ENCODE results near the gene CERK.

DNA sequence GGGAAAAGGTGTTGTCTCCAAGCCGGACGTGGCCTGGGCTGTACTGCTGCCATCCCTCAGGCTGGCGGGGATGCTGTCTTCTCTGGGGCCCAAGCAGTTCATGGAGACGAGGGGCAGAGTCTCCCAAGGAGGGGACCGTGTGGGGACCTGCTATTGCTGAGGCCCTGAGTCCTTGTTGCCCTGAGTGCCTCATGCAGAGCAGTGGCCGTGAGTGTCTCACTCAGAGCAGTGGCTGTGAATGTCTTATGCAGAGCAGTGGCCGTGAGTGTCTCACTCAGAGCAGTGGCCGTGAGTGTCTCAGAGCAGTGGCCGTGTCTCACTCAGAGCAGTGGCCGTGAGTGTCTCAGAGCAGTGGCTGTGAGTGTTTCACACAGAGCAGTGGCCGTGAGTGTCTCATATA, 63.1 kb downstream of the CERK start:
- no peak for TF ChIP-seq NFE2L1 (CRISPR knock-in tag; IDR thresholded peaks at IDR 0.05)
- no peak for TF ChIP-seq ESRRA (CRISPR knock-in tag; IDR thresholded peaks at IDR 0.05; ENCODE audit: borderline replicate concordance)
- TF ChIP-seq, protein P1, sequence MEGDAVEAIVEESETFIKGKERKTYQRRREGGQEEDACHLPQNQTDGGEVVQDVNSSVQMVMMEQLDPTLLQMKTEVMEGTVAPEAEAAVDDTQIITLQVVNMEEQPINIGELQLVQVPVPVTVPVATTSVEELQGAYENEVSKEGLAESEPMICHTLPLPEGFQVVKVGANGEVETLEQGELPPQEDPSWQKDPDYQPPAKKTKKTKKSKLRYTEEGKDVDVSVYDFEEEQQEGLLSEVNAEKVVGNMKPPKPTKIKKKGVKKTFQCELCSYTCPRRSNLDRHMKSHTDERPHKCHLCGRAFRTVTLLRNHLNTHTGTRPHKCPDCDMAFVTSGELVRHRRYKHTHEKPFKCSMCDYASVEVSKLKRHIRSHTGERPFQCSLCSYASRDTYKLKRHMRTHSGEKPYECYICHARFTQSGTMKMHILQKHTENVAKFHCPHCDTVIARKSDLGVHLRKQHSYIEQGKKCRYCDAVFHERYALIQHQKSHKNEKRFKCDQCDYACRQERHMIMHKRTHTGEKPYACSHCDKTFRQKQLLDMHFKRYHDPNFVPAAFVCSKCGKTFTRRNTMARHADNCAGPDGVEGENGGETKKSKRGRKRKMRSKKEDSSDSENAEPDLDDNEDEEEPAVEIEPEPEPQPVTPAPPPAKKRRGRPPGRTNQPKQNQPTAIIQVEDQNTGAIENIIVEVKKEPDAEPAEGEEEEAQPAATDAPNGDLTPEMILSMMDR (IDR thresholded peaks at IDR 0.05) = no peak
- TF ChIP-seq, protein P2, sequence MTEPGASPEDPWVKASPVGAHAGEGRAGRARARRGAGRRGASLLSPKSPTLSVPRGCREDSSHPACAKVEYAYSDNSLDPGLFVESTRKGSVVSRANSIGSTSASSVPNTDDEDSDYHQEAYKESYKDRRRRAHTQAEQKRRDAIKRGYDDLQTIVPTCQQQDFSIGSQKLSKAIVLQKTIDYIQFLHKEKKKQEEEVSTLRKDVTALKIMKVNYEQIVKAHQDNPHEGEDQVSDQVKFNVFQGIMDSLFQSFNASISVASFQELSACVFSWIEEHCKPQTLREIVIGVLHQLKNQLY (CRISPR knock-in tag; IDR thresholded peaks at IDR 0.05) = no peak
- TF ChIP-seq, protein P3, sequence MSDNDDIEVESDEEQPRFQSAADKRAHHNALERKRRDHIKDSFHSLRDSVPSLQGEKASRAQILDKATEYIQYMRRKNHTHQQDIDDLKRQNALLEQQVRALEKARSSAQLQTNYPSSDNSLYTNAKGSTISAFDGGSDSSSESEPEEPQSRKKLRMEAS (CRISPR knock-in tag; IDR thresholded peaks at IDR 0.05) = no peak
- TF ChIP-seq, protein P4, sequence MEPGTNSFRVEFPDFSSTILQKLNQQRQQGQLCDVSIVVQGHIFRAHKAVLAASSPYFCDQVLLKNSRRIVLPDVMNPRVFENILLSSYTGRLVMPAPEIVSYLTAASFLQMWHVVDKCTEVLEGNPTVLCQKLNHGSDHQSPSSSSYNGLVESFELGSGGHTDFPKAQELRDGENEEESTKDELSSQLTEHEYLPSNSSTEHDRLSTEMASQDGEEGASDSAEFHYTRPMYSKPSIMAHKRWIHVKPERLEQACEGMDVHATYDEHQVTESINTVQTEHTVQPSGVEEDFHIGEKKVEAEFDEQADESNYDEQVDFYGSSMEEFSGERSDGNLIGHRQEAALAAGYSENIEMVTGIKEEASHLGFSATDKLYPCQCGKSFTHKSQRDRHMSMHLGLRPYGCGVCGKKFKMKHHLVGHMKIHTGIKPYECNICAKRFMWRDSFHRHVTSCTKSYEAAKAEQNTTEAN (CRISPR knock-in tag; IDR thresholded peaks at IDR 0.05) = no peak
- TF ChIP-seq NR2C2 (CRISPR knock-in tag; IDR thresholded peaks at IDR 0.05) = no peak

Data from WTC11 (cell line).